HepG2 (cell line): ENCODE measurements around the gene MYCBPAP.

Experiments used
- EP300 ChIP-seq, 3 experiments: sonication (generic) in 1 of 3; formaldehyde crosslinking in 1 of 3; IDR thresholded peaks; 2 replicates each; pipeline versions ENCODE4 v1.5.1 to v1.6.1; 2011 to 2020; ENCODE audit warnings: low read depth in 2 of 3, low read length in 2 of 3, borderline replicate concordance in 1 of 3, improper control_type of control experiment in 1 of 3, mild to moderate bottlenecking in 1 of 3, missing genetic modification reagents in 1 of 3, moderate library complexity in 1 of 3
- ESRRA ChIP-seq: sonication (generic); formaldehyde crosslinking; IDR thresholded peaks from 2 replicates; pipeline ENCODE4 v1.5.1; 2020; ENCODE audit warnings: mild to moderate bottlenecking, low read depth, missing genetic modification reagents
- MAX ChIP-seq: IDR thresholded peaks from 2 replicates; pipeline ENCODE4 v1.6.1; 2012; ENCODE audit warnings: inconsistent platforms
- MIER2 ChIP-seq: IDR thresholded peaks from 2 replicates; pipeline ENCODE4 v1.6.1; 2016; ENCODE audit warnings: missing biosample characterization, missing genetic modification reagents
- NKX3-1 ChIP-seq: sonication (generic); formaldehyde crosslinking; IDR thresholded peaks from 2 replicates; pipeline ENCODE4 v1.5.0; 2020; ENCODE audit warnings: missing genetic modification reagents
- NR2C2 ChIP-seq: sonication (generic); formaldehyde crosslinking; IDR thresholded peaks from 2 replicates; pipeline ENCODE4 v1.4.0; 2020; ENCODE audit warnings: missing genetic modification reagents, mild to moderate bottlenecking, moderate library complexity, borderline replicate concordance
- POLR2A ChIP-seq, 2 experiments: IDR thresholded peaks; 2 replicates each; pipeline ENCODE4 v1.6.1; 2011; ENCODE audit warnings: low read depth in 2 of 2, low read length in 2 of 2, mild to moderate bottlenecking in 1 of 2, moderate library complexity in 1 of 2; ENCODE audit not compliant: insufficient read depth in 1 of 2
- RXRA ChIP-seq: sonication (generic); formaldehyde crosslinking; IDR thresholded peaks from 2 replicates; pipeline ENCODE4 v1.5.1; 2020; ENCODE audit warnings: missing genetic modification reagents
- SIN3A ChIP-seq: IDR thresholded peaks from 2 replicates; pipeline ENCODE4 v1.6.1; 2011; ENCODE audit warnings: low read depth, mild to moderate bottlenecking, control low read depth, low read length, borderline replicate concordance
- SMARCE1 ChIP-seq: fragments of 450-650 bp; IDR thresholded peaks from 2 replicates; pipeline ENCODE4 v1.6.1; 2017; ENCODE audit warnings: borderline replicate concordance
- TSC22D2 ChIP-seq: sonication (generic); formaldehyde crosslinking; IDR thresholded peaks from 2 replicates; pipeline ENCODE4 v1.5.1; 2020; ENCODE audit warnings: missing genetic modification reagents, mild to moderate bottlenecking, borderline replicate concordance
- ZSCAN9 ChIP-seq: IDR thresholded peaks from 2 replicates; pipeline ENCODE4 v1.6.1; 2016; ENCODE audit warnings: borderline replicate concordance

GRCh38 chr17:50579399-50579798, 71.2 kb downstream of the MYCBPAP start:
- TF ChIP-seq ZSCAN9 (CRISPR knock-in tag) = no peak
- TF ChIP-seq EP300 (IDR thresholded peaks at IDR 0.05; ENCODE audit: low read depth in 2 of 2, low read length in 2 of 2) = no peak
- no peak for TF ChIP-seq EP300 (CRISPR knock-in tag; IDR thresholded peaks at IDR 0.05; ENCODE audit: borderline replicate concordance)
- TF ChIP-seq RXRA = no peak
- TF ChIP-seq NR2C2 (CRISPR knock-in tag) = no peak
- no peak for TF ChIP-seq NKX3-1
- TF ChIP-seq SIN3A = no peak
- TF ChIP-seq MIER2 (CRISPR knock-in tag) = no peak
- TF ChIP-seq POLR2A (IDR thresholded peaks at IDR 0.05; ENCODE audit: insufficient read depth in 1 of 2, low read depth in 2 of 2, low read length in 2 of 2) = no peak
- no peak for TF ChIP-seq ESRRA
- no peak for TF ChIP-seq TSC22D2 (CRISPR knock-in tag)
- no peak for TF ChIP-seq MAX
- no peak for TF ChIP-seq SMARCE1
